Fibroblast of lung (primary cell): Measurements from ENCODE around the gene KRT37.

Source experiments
- CTCF ChIP-seq, 2 donors: IDR thresholded peaks in 1 of 2; conservative IDR thresholded peaks in 1 of 2; 1 replicate in 1 of 2; 2 replicates in 1 of 2; pipeline ENCODE4 v1.5.1; 2011 to 2012; ENCODE audit warnings: low read length in 2 of 2, control low read depth in 1 of 2, inconsistent platforms in 1 of 2, low read depth in 1 of 2, mild to moderate bottlenecking in 1 of 2
- EZH2 ChIP-seq: IDR thresholded peaks from 2 replicates; pipeline ENCODE4 v1.5.1; 2012; ENCODE audit warnings: low read length, control low read depth, mild to moderate bottlenecking; ENCODE audit errors: missing control alignments

- no peak for TF ChIP-seq CTCF (conservative IDR thresholded peaks at IDR 0.05 in 1 of 2, IDR thresholded peaks at IDR 0.05 in 1 of 2; ENCODE audit: low read depth in 1 of 2, low read length in 2 of 2)
- TF ChIP-seq EZH2 = no peak
Measured at GRCh38 chr17:41444640-41445039, 20.3 kb upstream of the KRT37 start.
